Left ventricle myocardium inferior (tissue), 1 donor: ENCODE results near the gene ECE1. TPM values are rescaled to one million over a fixed set of nuclear protein-coding genes. Genes with fewer than 3 reads are reported as not detected.

ENCODE experiments used
- DNase-seq: peaks from one replicate; pipeline ENCODE4 v3.0.0-alpha.2; 2020
- H3K27ac ChIP-seq: fragments of 200-600 bp; replicated peaks from 2 replicates; pipeline ENCODE4 v1.8.0; 2021
- H3K27me3 ChIP-seq: fragments of 200-600 bp; 2 replicates; pipeline ENCODE4 v1.8.0; 2021; ENCODE audit warnings: low read depth
- H3K36me3 ChIP-seq: fragments of 200-600 bp; 2 replicates; pipeline ENCODE4 v1.8.0; 2021
- H3K4me1 ChIP-seq: fragments of 200-600 bp; 2 replicates; pipeline ENCODE4 v1.8.0; 2021
- H3K4me3 ChIP-seq: fragments of 200-600 bp; 2 replicates; pipeline ENCODE4 v1.8.0; 2021; ENCODE audit warnings: mild to moderate bottlenecking, moderate library complexity
- H3K9me3 ChIP-seq: fragments of 200-600 bp; replicated peaks from 2 replicates; pipeline ENCODE4 v1.8.0; 2021
- CTCF ChIP-seq: fragments of 200-600 bp; IDR thresholded peaks from 2 replicates; pipeline ENCODE4 v1.8.0; 2021; ENCODE audit warnings: antibody characterized with exemption, mild to moderate bottlenecking, borderline replicate concordance
- intact Hi-C: fragments of 100-400 bp; cut with micrococcal nuclease; formaldehyde crosslinking; loops from one replicate; pipeline ENCODE4 v1.11.0; 2022
- total RNA-seq: library from RNA; stranded (reverse); fragmentation: NEBNext Ultra II Directional; extraction: Animal tissue kit (Norgen Biotek cat#: 25700); gene quantifications from one replicate; pipeline ENCODE4 v1.2.1, GENCODE V29; 2021
- donor health status: DM: no; HTN: yes; CAD: no; lungs with severe emphysema.

ECE1 gene
- total RNA-seq, 1 donor from 2014 or later = 54.7 TPM

GRCh38 chr1:21262293-21263051, 27.8 kb downstream of the ECE1 start:
- Histone ChIP-seq H3K27ac (peak overlapping the region; percentile 99), H3K9me3 (no peaks in the 10 kb centered on the region), H3K36me3 (peaks cover 24% of the 10 kb centered on the region), H3K27me3 (no peaks in the 10 kb centered on the region), H3K4me1 (peaks cover 83% of the 10 kb centered on the region), H3K4me3 (peak overlapping the region; percentile 50)
- TF ChIP-seq CTCF = no peak
- DNase-seq = peak; percentile 86
- intact Hi-C loops = no loop called here

- Histone ChIP-seq H3K9me3 (no peaks in the 10 kb centered on the region), H3K27ac (peak overlapping the region; percentile 99), H3K4me3 (peak overlapping the region; percentile 50), H3K36me3 (peaks cover 31% of the 10 kb centered on the region), H3K4me1 (peaks cover 75% of the 10 kb centered on the region), H3K27me3 (no peaks in the 10 kb centered on the region)
- DNase-seq = peak; percentile 79
- intact Hi-C loops = no loop called here
- TF ChIP-seq CTCF = no peak
Measured at GRCh38 chr1:21261551-21262292, 28.5 kb downstream of the ECE1 start.

- no peak for DNase-seq
- H3K36me3 ChIP-seq = peaks cover 43% of the 10 kb centered on the region
- TF ChIP-seq CTCF = no peak
- H3K27ac ChIP-seq = peak overlapping the region; percentile 99
- H3K9me3 ChIP-seq = no peaks in the 10 kb centered on the region
- no peaks in the 10 kb centered on the region for H3K27me3 ChIP-seq
- H3K4me3 ChIP-seq = no peak overlapping the region
- peaks cover 66% of the 10 kb centered on the region for H3K4me1 ChIP-seq
- intact Hi-C loops = no loop called here
Measured at GRCh38 chr1:21260405-21261125, 29.7 kb downstream of the ECE1 start.

GRCh38 chr1:21259316-21260076, 30.8 kb downstream of the ECE1 start:
- Histone ChIP-seq H3K27ac (peak overlapping the region; percentile 99), H3K9me3 (no peaks in the 10 kb centered on the region), H3K4me3 (no peak overlapping the region), H3K4me1 (peaks cover 66% of the 10 kb centered on the region), H3K36me3 (peaks cover 50% of the 10 kb centered on the region), H3K27me3 (no peaks in the 10 kb centered on the region)
- TF ChIP-seq CTCF = no peak
- DNase-seq = no peak
- intact Hi-C loops = loop anchor here (5.0 kb wide), 1 partner anchor 73 kb away; no protein-coding TSS in a partner anchor
